Tongue (tissue), 2 donors: Measurements from ENCODE around the gene DPCD. TPM values are rescaled to one million over a fixed set of nuclear protein-coding genes. Genes with fewer than 3 reads are reported as not detected.
"Not testable (repeated sequence)": the region's sequence is repeated elsewhere in the genome, so short reads cannot be mapped to it uniquely, and the experiment has no call there.

Experiments used
- DNase-seq: peaks from one replicate; pipeline ENCODE4 v3.0.0-alpha.2; 2015
- total RNA-seq: library from RNA; depleted of rRNA; stranded (reverse); fragments of >200 nt; gene quantifications from one replicate; pipeline ENCODE4 v1.2.3, GENCODE V29; 2014

Gene DPCD
- total RNA-seq, 1 donor from 2014 or later, result 18.1 TPM

GRCh38 chr10:101585841-101586240 lies 2.3 kb upstream of the DPCD start:
- DNase-seq, result no peak

GRCh38 chr10:101588879-101589278 lies 758 bp downstream of the DPCD start:
- no peak for DNase-seq

GRCh38 chr10:101593331-101593730 lies 5.2 kb downstream of the DPCD start:
- not testable (repeated sequence) for DNase-seq

GRCh38 chr10:101595591-101596433 lies 7.7 kb downstream of the DPCD start:
- no peak for DNase-seq

- peak; percentile 13 for DNase-seq
Observed at GRCh38 chr10:101597091-101597900, 9.2 kb downstream of the DPCD start.

GRCh38 chr10:101601541-101601940 lies 13.4 kb downstream of the DPCD start:
- no peak for DNase-seq

GRCh38 chr10:101602761-101603398 lies 14.8 kb downstream of the DPCD start:
- peak; percentile 86 for DNase-seq

- no peak for DNase-seq
Observed at GRCh38 chr10:101607124-101607523, 19.0 kb downstream of the DPCD start.

GRCh38 chr10:101609481-101609880 lies 21.4 kb downstream of the DPCD start:
- no peak for DNase-seq

- no peak for DNase-seq
Observed at GRCh38 chr10:101611096-101611905, 23.2 kb downstream of the DPCD start.

- no peak for DNase-seq
Observed at GRCh38 chr10:101612086-101612485, 24.0 kb downstream of the DPCD start.

GRCh38 chr10:101612872-101613271 lies 24.8 kb downstream of the DPCD start:
- no peak for DNase-seq

GRCh38 chr10:101613646-101614045 lies 25.5 kb downstream of the DPCD start:
- DNase-seq, result no peak

- DNase-seq, result no peak
Observed at GRCh38 chr10:101614663-101615524, 26.8 kb downstream of the DPCD start.

- DNase-seq, result no peak
Observed at GRCh38 chr10:101615525-101616116, 27.5 kb downstream of the DPCD start.

- no peak for DNase-seq
Observed at GRCh38 chr10:101616415-101617101, 28.4 kb downstream of the DPCD start.

- DNase-seq, result no peak
Observed at GRCh38 chr10:101617102-101617823, 29.1 kb downstream of the DPCD start.

GRCh38 chr10:101617824-101618568 lies 29.9 kb downstream of the DPCD start:
- no peak for DNase-seq
